ENCODE measurements around the gene ZMYND8. TPM values are rescaled to one million over a fixed set of nuclear protein-coding genes. Genes with fewer than 3 reads are reported as not detected.

ZMYND8 gene
- total and polyA plus RNA-seq, 2 donors (not counting 3 experiments of a cell fraction or from before 2014, with no cell fraction given): 30.6 to 75.2 TPM

DNA sequence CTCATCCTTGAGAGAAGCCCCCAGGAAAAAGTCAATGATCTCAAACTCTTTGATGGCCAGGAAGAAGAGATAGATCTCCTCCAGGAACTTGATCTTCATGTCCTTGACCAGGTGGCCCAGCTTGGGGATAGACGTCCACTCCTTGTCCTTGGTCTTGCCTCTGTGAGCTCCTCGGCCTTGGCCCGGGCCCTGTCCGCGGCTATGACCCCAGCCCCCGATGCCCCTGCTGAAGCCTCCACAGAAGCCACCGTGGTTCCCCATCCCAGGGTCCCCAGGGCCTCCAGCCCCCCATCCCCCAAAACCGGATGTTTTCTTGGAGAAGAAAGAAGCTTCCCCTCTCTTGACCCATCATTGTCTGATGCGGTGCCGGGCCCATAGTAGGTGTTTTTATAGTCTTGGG lies 195.1 kb downstream of the ZMYND8 start:
- Histone ChIP-seq H3K79me2 (ENCODE audit: control insufficient read depth, insufficient read depth, low read length) (no peaks in the 10 kb centered on the region), H3K9me1 (replicated peaks; ENCODE audit: control insufficient read depth, extremely low read depth, insufficient read depth, low read length) (no peaks in the 10 kb centered on the region), H3K4me3 (replicated peaks in 1 of 3; ENCODE audit: insufficient read depth in 1 of 3, low read depth in 1 of 3, low read length in 3 of 3) (no peak overlapping the region), H4K20me1 (replicated peaks; ENCODE audit: control insufficient read depth, extremely low read depth, insufficient read depth, low read length) (no peaks in the 10 kb centered on the region), H3K27me3 (ENCODE audit: control insufficient read depth in 2 of 2, insufficient read depth in 2 of 2, low read length in 2 of 2) (no peaks in the 10 kb centered on the region), H3K4me2 (ENCODE audit: insufficient read depth, low read length) (no peak overlapping the region), H3K27ac (ENCODE audit: insufficient read depth, low read depth, low read length) (no peak overlapping the region), H3K36me3 (ENCODE audit: control insufficient read depth in 2 of 2, extremely low read depth in 1 of 2, insufficient read depth in 2 of 2, low read length in 2 of 2) (no peaks in the 10 kb centered on the region), H3K9me3 (replicated peaks; ENCODE audit: control insufficient read depth, insufficient read depth, low read length) (no peaks in the 10 kb centered on the region), H2AFZ (ENCODE audit: low read depth, low read length) (no peak overlapping the region), H3K4me1 (ENCODE audit: control insufficient read depth, extremely low read depth, insufficient read depth, low read length) (no peaks in the 10 kb centered on the region), H3K9ac (replicated peaks; ENCODE audit: extremely low read depth, insufficient read depth, low read length) (no peak overlapping the region)
- ChIA-PET CTCF (interaction anchor here (1.1 kb wide), 1 partner anchor 10 kb away, joined by 4 read pairs; no protein-coding TSS in a partner anchor), POLR2A (no interaction called here)
- FAIRE-seq (no peak), DNase-seq (ENCODE audit: low read depth, low spot score) (no peak)
- dilution Hi-C loops (cut with MboI; ENCODE audit: extremely low pct_ligation_motif_present, low sequenced_read_pairs) (no loop called here), intact Hi-C loops (cut with micrococcal nuclease) (no loop called here)
- TF ChIP-seq MAX (IDR thresholded peaks at IDR 0.05; ENCODE audit: insufficient read depth, insufficient read length) (no peak), POLR2A (IDR thresholded peaks at IDR 0.05; ENCODE audit: low read depth, low read length) (no peak), EZH2 (IDR thresholded peaks at IDR 0.05; ENCODE audit: borderline replicate concordance, low read depth, low read length, severe bottlenecking) (no peak), FOS (IDR thresholded peaks at IDR 0.05; ENCODE audit: borderline replicate concordance, insufficient read depth, low read length) (no peak), MYC (IDR thresholded peaks at IDR 0.05; ENCODE audit: low read depth, low read length) (no peak), POLR2AphosphoS5 (IDR thresholded peaks at IDR 0.05; ENCODE audit: insufficient read depth, low read depth, low read length) (no peak), JUN (IDR thresholded peaks at IDR 0.05; ENCODE audit: borderline replicate concordance, insufficient read depth, insufficient read length, low read depth) (no peak), GATA2 (IDR thresholded peaks at IDR 0.05; ENCODE audit: insufficient read depth, insufficient read length, low read depth, low read length) (no peak), CTCF (IDR thresholded peaks at IDR 0.05; ENCODE audit: extremely low read depth in 1 of 2, insufficient read depth in 1 of 2, low read depth in 1 of 2, low read length in 2 of 2) (no peak)
- no TSS peak for BruUV-seq (replicated peaks)

Measured in endothelial cell of umbilical vein (primary cell).